AG04449 (cell line): ENCODE measurements around the gene ARID1B.

ENCODE experiments used
- CTCF ChIA-PET: fragments of 350-600 bp; formaldehyde crosslinking; extraction: SDS; loops from one replicate; lab custom pipeline; 2021; ENCODE audit warnings: antibody characterized with exemption; lab: Yijun Ruan, JAX
- POLR2A ChIA-PET: fragments of 400-600, 350-600 bp; formaldehyde crosslinking; extraction: SDS; loops from one replicate; lab custom pipeline; 2020; ENCODE audit warnings: antibody characterized with exemption, inconsistent platforms; lab: Yijun Ruan, JAX
- DNase-seq: peaks from one replicate; pipeline ENCODE4 v3.0.0-alpha.2; 2010; ENCODE audit warnings: low read depth, low spot score
- H3K4me3 ChIP-seq: 2 replicates; pipeline ENCODE4 v1.5.1; 2011; ENCODE audit warnings: low read depth, mild to moderate bottlenecking, control low read depth, low read length
- CTCF ChIP-seq: IDR thresholded peaks from one replicate; pipeline ENCODE4 v1.5.1; 2011; ENCODE audit warnings: mild to moderate bottlenecking, moderate library complexity, low read length, control low read depth, inconsistent platforms; ENCODE audit not compliant: insufficient read depth; ENCODE audit errors: missing control alignments

The ARID1B gene

DNA sequence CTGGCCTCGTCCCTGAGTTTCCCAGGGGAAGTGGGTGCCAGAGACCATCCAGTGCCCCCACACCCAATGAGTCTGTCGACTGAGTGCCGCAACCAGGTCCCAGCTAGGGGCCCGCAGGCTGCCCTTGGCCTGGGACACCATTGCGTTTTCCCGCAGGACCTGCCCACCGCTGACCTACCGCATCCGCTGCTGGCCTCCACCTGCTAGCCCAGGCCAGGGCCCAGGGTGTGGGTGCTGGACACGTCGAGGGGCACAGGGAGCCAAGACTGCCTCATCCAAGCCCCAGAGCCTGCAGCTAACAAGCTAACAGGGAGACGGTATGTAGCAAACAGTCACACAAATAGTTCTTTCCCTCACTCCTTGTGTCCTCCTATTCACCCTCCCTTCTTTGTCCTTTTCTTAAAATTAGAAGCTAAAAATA lies 448.4 kb downstream of the ARID1B start:
- no peak for TF ChIP-seq CTCF
- CTCF ChIA-PET = interaction anchor here (1.1 to 1.9 kb wide), 4 partner anchors 11 to 49 kb away, joined by 3 to 9 read pairs (median 5); no protein-coding TSS in a partner anchor
- POLR2A ChIA-PET = no interaction called here
- no peak for DNase-seq
- no peak overlapping the region for H3K4me3 ChIP-seq

DNA sequence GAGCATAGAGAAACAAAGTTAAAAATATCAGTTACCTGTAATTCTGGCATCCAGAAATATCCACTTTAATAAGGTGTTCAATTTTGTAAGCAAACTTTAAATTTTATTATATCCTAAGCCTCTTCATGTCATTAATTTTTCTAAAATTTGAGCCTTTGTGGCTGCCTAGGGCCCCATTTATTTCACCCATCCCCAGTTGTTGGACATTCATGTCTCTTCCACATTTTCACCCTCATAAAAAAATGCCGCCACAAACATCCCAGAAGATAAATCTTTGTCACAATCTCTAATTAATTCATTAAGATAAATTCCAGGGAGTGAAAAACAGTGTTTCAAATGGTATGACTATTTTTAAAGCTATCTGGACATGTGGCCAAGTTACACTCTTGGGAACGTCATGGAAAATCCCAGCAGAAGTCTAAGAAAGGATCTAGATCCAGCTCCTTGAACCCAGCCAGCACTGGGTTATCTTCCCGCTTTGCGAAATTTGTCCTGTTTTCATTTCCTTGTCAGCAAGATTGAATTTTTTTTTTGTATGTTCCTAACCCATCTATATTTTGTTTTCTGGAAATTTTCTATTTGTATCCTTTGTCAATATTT lies 448.9 kb downstream of the ARID1B start:
- CTCF ChIA-PET = interaction anchor here (1.0 to 1.9 kb wide), 5 partner anchors 10 to 49 kb away, joined by 3 to 9 read pairs (median 3); no protein-coding TSS in a partner anchor
- POLR2A ChIA-PET = no interaction called here
- no peak for TF ChIP-seq CTCF
- DNase-seq = no peak
- no peak overlapping the region for H3K4me3 ChIP-seq

- ChIA-PET CTCF (interaction anchor here (1.0 to 1.9 kb wide), 5 partner anchors 9 to 48 kb away, joined by 3 to 9 read pairs (median 3); no protein-coding TSS in a partner anchor), POLR2A (no interaction called here)
- no peak overlapping the region for H3K4me3 ChIP-seq
- no peak for DNase-seq
- TF ChIP-seq CTCF = no peak
Measured at GRCh38 chr6:157226761-157227160, 449.6 kb downstream of the ARID1B start.

GRCh38 chr6:157227202-157228166 lies 450.3 kb downstream of the ARID1B start:
- CTCF ChIA-PET = interaction anchor here (1.0 kb wide), 2 partner anchors 12 to 18 kb away, joined by 3 to 4 read pairs; no protein-coding TSS in a partner anchor

DNA sequence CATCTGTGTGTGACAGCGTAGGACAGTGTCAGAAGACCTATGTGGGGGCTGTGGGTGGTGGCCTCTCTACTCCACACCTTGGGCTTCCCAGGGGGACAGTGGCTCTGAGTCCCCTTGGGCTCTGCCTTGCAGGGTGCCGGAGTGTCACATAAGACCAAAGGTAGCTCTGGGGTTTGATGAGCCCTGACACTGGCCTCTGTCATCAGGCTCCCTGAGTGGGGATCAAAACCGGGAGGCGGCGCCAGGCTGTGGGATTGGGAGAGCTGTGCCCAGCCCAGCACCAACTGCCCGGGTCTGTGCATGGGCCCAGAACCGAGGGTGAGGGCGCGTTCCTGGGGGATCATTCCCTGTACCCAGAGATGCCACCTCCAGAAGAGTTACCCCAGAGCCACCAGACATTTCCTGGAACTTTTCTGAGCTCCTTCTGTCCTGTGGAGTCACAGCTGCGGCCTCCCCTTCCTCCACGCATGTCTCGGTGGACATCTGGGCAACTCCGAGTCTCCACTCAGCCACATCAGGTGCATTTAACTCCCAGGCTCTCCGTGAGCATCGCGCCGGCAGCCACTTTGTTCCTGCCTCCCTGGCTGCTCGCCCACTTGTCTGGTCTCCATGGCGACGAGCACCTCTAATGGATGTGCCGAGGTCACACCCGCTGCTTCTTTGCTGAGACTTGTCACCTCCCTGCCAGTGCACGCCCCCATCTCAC lies 451.4 kb downstream of the ARID1B start:
- CTCF ChIA-PET = interaction anchor here (0.8 to 1.4 kb wide), 3 partner anchors 17 to 46 kb away, joined by 3 to 6 read pairs (median 4); no protein-coding TSS in a partner anchor
- POLR2A ChIA-PET = no interaction called here
- DNase-seq = no peak
- H3K4me3 ChIP-seq = no peak overlapping the region
- no peak for TF ChIP-seq CTCF

More at GRCh38 chr6:157227202-157228166, 450.3 kb downstream of the ARID1B start:
- DNase-seq = no peak
- no peak overlapping the region for H3K4me3 ChIP-seq
- POLR2A ChIA-PET = no interaction called here
- no peak for TF ChIP-seq CTCF
